ENCODE measurements around the gene CAVIN4.

CAVIN4 gene, protein sequence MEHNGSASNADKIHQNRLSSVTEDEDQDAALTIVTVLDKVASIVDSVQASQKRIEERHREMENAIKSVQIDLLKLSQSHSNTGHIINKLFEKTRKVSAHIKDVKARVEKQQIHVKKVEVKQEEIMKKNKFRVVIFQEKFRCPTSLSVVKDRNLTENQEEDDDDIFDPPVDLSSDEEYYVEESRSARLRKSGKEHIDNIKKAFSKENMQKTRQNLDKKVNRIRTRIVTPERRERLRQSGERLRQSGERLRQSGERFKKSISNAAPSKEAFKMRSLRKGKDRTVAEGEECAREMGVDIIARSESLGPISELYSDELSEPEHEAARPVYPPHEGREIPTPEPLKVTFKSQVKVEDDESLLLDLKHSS

DNA sequence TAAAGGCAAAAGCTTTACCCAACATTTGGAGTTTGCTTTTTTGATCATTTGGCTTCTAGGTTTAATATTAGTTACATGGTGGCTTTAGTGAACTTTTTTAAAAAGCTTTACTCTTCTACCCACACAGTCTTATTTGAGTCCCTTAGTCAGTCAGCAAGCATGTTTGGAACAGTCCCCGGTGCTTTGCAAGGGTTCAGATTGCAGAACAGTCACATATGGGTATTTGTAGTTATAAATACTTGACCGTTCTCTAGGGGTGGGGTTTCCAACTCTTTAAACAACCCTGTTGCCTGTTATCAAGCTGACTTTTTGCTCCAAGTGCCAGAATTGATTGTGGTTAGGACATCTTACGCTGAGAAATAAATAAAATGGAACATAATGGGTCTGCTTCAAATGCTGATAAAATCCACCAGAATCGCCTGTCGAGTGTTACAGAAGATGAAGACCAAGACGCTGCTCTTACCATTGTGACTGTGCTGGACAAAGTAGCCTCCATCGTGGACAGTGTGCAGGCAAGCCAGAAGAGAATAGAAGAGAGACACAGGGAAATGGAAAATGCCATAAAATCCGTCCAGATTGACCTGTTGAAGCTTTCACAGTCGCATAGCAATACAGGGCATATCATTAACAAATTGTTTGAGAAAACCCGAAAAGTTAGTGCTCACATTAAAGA lies at the start of gene CAVIN4:
CAVIN4 (plus strand) TSS at position 304 of the 673 bp plus-strand sequence; CDS start at position 369, 65 bp downstream.
- TF ChIP-seq, protein P1, sequence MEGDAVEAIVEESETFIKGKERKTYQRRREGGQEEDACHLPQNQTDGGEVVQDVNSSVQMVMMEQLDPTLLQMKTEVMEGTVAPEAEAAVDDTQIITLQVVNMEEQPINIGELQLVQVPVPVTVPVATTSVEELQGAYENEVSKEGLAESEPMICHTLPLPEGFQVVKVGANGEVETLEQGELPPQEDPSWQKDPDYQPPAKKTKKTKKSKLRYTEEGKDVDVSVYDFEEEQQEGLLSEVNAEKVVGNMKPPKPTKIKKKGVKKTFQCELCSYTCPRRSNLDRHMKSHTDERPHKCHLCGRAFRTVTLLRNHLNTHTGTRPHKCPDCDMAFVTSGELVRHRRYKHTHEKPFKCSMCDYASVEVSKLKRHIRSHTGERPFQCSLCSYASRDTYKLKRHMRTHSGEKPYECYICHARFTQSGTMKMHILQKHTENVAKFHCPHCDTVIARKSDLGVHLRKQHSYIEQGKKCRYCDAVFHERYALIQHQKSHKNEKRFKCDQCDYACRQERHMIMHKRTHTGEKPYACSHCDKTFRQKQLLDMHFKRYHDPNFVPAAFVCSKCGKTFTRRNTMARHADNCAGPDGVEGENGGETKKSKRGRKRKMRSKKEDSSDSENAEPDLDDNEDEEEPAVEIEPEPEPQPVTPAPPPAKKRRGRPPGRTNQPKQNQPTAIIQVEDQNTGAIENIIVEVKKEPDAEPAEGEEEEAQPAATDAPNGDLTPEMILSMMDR (IDR thresholded peaks at IDR 0.05): no peak
- Histone ChIP-seq H3K4me2 (ENCODE audit: low read length) (no peak within 1 kb of the TSS), H3K4me3 (ENCODE audit: low read depth, low read length) (no peak within 1 kb of the TSS), H2AFZ (no peak within 1 kb of the TSS), H3K9ac (no peak within 1 kb of the TSS), H3K79me2 (no peaks in the 10 kb centered on the region), H3K9me3 (ENCODE audit: control insufficient read depth, low read length) (no peaks in the 10 kb centered on the region), H3K27ac (no peak within 1 kb of the TSS), H3K4me1 (no peaks in the 10 kb centered on the region), H3K27me3 (ENCODE audit: control insufficient read depth, insufficient read depth, low read length) (no peaks in the 10 kb centered on the region), H3K36me3 (ENCODE audit: control insufficient read depth, insufficient read depth, low read length) (no peaks in the 10 kb centered on the region)

DNA sequence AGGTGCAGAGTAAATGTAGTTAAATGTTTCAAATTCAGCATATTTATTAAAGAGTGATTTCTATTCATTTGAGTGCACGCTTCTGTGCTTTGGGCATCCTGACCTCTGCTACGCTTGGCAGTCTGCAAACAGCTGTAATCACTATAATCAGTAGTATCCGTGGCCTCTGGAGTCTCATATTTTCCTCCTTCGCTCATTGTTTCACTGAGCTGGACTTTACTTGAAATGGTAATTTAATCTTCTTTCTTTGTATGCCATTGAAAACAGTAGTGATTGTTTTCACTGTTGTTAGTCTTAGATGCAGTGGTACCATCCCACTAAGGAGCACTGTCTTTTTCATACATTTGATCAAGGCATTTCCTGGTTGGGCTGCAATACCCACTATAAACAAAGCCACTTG lies 43.5 kb upstream of the CAVIN4 start:
- Histone ChIP-seq H3K36me3 (ENCODE audit: control insufficient read depth, insufficient read depth, low read length) (no peaks in the 10 kb centered on the region), H3K4me2 (ENCODE audit: low read length) (no peak overlapping the region), H3K9ac (no peak overlapping the region), H3K27ac (no peak overlapping the region), H3K27me3 (ENCODE audit: control insufficient read depth, insufficient read depth, low read length) (no peaks in the 10 kb centered on the region), H3K4me3 (ENCODE audit: low read depth, low read length) (no peak overlapping the region), H3K79me2 (no peaks in the 10 kb centered on the region), H2AFZ (no peak overlapping the region), H3K9me3 (ENCODE audit: control insufficient read depth, low read length) (no peaks in the 10 kb centered on the region), H3K4me1 (peaks cover 2% of the 10 kb centered on the region)
- TF ChIP-seq, protein P1 (IDR thresholded peaks at IDR 0.05): no peak

DNA sequence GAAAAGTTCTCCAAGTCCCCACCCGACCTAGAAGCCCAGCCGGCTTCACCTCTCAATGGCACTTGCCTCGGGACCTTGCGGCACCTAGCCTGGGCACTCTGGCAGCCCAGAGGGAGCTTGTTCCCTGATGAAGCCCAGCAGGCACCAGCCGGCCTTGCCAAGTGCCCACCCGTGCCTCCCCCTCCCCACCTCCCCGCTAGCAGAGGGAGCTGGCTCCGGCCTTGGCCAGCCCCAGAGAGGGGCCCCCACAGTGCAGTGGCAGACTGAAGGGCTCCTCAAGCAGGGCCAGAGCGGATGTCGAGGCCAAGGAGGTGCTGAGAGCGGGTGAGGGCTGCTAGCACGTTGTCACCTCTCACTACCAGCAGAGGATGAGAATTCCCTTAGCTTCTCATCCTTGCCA lies 37.6 kb upstream of the CAVIN4 start:
- Histone ChIP-seq H3K27me3 (ENCODE audit: control insufficient read depth, insufficient read depth, low read length) (no peaks in the 10 kb centered on the region), H2AFZ (no peak overlapping the region), H3K9me3 (ENCODE audit: control insufficient read depth, low read length) (no peaks in the 10 kb centered on the region), H3K36me3 (ENCODE audit: control insufficient read depth, insufficient read depth, low read length) (no peaks in the 10 kb centered on the region), H3K9ac (no peak overlapping the region), H3K4me3 (ENCODE audit: low read depth, low read length) (no peak overlapping the region), H3K4me1 (no peaks in the 10 kb centered on the region), H3K4me2 (ENCODE audit: low read length) (no peak overlapping the region), H3K79me2 (no peaks in the 10 kb centered on the region), H3K27ac (no peak overlapping the region)
- TF ChIP-seq, protein P1 (IDR thresholded peaks at IDR 0.05): no peak

DNA sequence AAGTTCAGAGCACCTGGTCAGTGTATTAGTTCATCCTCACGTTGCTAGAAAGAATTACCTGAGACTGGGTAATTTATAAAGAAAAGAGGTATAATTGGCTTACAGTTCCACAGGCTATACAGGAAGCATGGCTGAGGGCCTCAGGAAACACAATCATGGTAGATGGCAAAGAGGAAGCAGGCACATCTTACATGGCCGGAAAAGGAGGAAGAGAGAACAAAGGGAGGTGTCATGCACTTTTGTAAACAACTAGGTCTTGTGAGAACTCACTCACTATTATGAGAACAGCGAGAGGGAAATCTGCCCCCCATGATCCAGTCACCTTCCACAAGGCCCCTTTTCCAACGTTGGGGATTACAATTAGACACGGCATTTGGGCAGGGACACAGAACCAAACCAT lies 28.8 kb upstream of the CAVIN4 start:
- Histone ChIP-seq H3K9ac (no peak overlapping the region), H3K36me3 (ENCODE audit: control insufficient read depth, insufficient read depth, low read length) (no peaks in the 10 kb centered on the region), H3K27ac (no peak overlapping the region), H3K9me3 (ENCODE audit: control insufficient read depth, low read length) (no peaks in the 10 kb centered on the region), H3K27me3 (ENCODE audit: control insufficient read depth, insufficient read depth, low read length) (no peaks in the 10 kb centered on the region), H3K79me2 (no peaks in the 10 kb centered on the region), H3K4me2 (ENCODE audit: low read length) (no peak overlapping the region), H2AFZ (no peak overlapping the region), H3K4me1 (no peaks in the 10 kb centered on the region), H3K4me3 (ENCODE audit: low read depth, low read length) (no peak overlapping the region)
- TF ChIP-seq, protein P1 (IDR thresholded peaks at IDR 0.05): no peak
